Skeletal muscle satellite cell (primary cell): ENCODE data around the gene VIPAS39. TPM values are rescaled to one million over a fixed set of nuclear protein-coding genes. Genes with fewer than 3 reads are reported as not detected.

Source experiments
- H3K27me3 ChIP-seq: 2 replicates; pipeline ENCODE4 v1.7.0; 2013; ENCODE audit warnings: low read length; ENCODE audit not compliant: control insufficient read depth, insufficient read depth
- H3K36me3 ChIP-seq: 2 replicates; pipeline ENCODE4 v1.7.0; 2013; ENCODE audit warnings: mild to moderate bottlenecking, control low read depth, low read length; ENCODE audit not compliant: insufficient read depth
- H3K4me1 ChIP-seq: 2 replicates; pipeline ENCODE4 v1.7.0; 2013; ENCODE audit warnings: low read length; ENCODE audit not compliant: control insufficient read depth, insufficient read depth
- H3K4me2 ChIP-seq: 2 replicates; pipeline ENCODE4 v1.7.0; 2013; ENCODE audit warnings: mild to moderate bottlenecking, low read length
- H3K4me3 ChIP-seq: 2 replicates; pipeline ENCODE4 v1.7.0; 2013; ENCODE audit warnings: low read length
- H3K9ac ChIP-seq: 2 replicates; pipeline ENCODE4 v1.7.0; 2013; ENCODE audit warnings: mild to moderate bottlenecking, low read depth, low read length, moderate library complexity
- H3K9me3 ChIP-seq: replicated peaks from 2 replicates; pipeline ENCODE4 v1.7.0; 2013; ENCODE audit warnings: mild to moderate bottlenecking, control low read depth, low read length
- total RNA-seq: library from RNA; depleted of rRNA; stranded (reverse); fragments of >200 nt; gene quantifications from 2 replicates; pipeline ENCODE4 v1.2.3, GENCODE V29; 2012; rRNA removed

VIPAS39 gene
- 18.8 and 20.8 TPM in 2 replicates for total RNA-seq

GRCh38 chr14:77457522-77458248 is at the start of gene VIPAS39, which contains the start of gene AHSA1:
VIPAS39 (minus strand) TSS chr14:77457601; CDS start chr14:77454102, 3,499 bp downstream.
AHSA1 (plus strand) TSS chr14:77458093; CDS start chr14:77458190, 97 bp downstream.
- H3K9ac ChIP-seq: peak within 1 kb of the TSS; percentile 87
- peak within 1 kb of the TSS; percentile 84 for H3K4me3 ChIP-seq
- no peaks in the 10 kb centered on the region for H3K9me3 ChIP-seq
- peaks cover 31% of the 10 kb centered on the region for H3K36me3 ChIP-seq
- peak within 1 kb of the TSS; percentile 90 for H3K4me2 ChIP-seq
- H3K27me3 ChIP-seq: no peaks in the 10 kb centered on the region
- H3K4me1 ChIP-seq: peaks cover 12% of the 10 kb centered on the region

- no peaks in the 10 kb centered on the region for H3K9me3 ChIP-seq
- H3K4me1 ChIP-seq: no peaks in the 10 kb centered on the region
- H3K4me2 ChIP-seq: no peak overlapping the region
- no peak overlapping the region for H3K4me3 ChIP-seq
- peaks cover 20% of the 10 kb centered on the region for H3K36me3 ChIP-seq
- no peak overlapping the region for H3K9ac ChIP-seq
- H3K27me3 ChIP-seq: peaks cover 4% of the 10 kb centered on the region
Measured at GRCh38 chr14:77505031-77505430, 47.6 kb upstream of the VIPAS39 start.

GRCh38 chr14:77503138-77503537 is 45.7 kb upstream of the VIPAS39 start:
- peaks cover 10% of the 10 kb centered on the region for H3K4me1 ChIP-seq
- no peak overlapping the region for H3K4me3 ChIP-seq
- H3K9me3 ChIP-seq: no peaks in the 10 kb centered on the region
- H3K4me2 ChIP-seq: no peak overlapping the region
- no peak overlapping the region for H3K9ac ChIP-seq
- peaks cover 21% of the 10 kb centered on the region for H3K27me3 ChIP-seq
- peaks cover 12% of the 10 kb centered on the region for H3K36me3 ChIP-seq

GRCh38 chr14:77502109-77502782 is 44.8 kb upstream of the VIPAS39 start:
- no peak overlapping the region for H3K4me3 ChIP-seq
- H3K9ac ChIP-seq: no peak overlapping the region
- H3K4me1 ChIP-seq: peaks cover 14% of the 10 kb centered on the region
- H3K36me3 ChIP-seq: peaks cover 12% of the 10 kb centered on the region
- no peaks in the 10 kb centered on the region for H3K9me3 ChIP-seq
- H3K4me2 ChIP-seq: no peak overlapping the region
- H3K27me3 ChIP-seq: peaks cover 26% of the 10 kb centered on the region

GRCh38 chr14:77498984-77499527 is 41.7 kb upstream of the VIPAS39 start:
- Histone ChIP-seq H3K9ac (no peak overlapping the region), H3K27me3 (peaks cover 26% of the 10 kb centered on the region), H3K4me3 (peak overlapping the region; percentile 70), H3K36me3 (no peaks in the 10 kb centered on the region), H3K4me2 (peak overlapping the region; percentile 93), H3K4me1 (peaks cover 14% of the 10 kb centered on the region), H3K9me3 (no peaks in the 10 kb centered on the region)

- Histone ChIP-seq H3K9me3 (no peaks in the 10 kb centered on the region), H3K9ac (no peak within 1 kb of the TSS), H3K36me3 (no peaks in the 10 kb centered on the region), H3K27me3 (peaks cover 26% of the 10 kb centered on the region), H3K4me2 (peak within 1 kb of the TSS; percentile 93), H3K4me1 (peaks cover 14% of the 10 kb centered on the region), H3K4me3 (peak within 1 kb of the TSS; percentile 70)
Measured at GRCh38 chr14:77498120-77498979, 40.9 kb upstream of the VIPAS39 start, which contains the start of gene ISM2. ISM2 (minus strand) TSS chr14:77498816; CDS start chr14:77498793, 23 bp downstream.

- no peaks in the 10 kb centered on the region for H3K36me3 ChIP-seq
- peaks cover 26% of the 10 kb centered on the region for H3K27me3 ChIP-seq
- no peaks in the 10 kb centered on the region for H3K9me3 ChIP-seq
- H3K4me3 ChIP-seq: no peak overlapping the region
- no peak overlapping the region for H3K9ac ChIP-seq
- peaks cover 14% of the 10 kb centered on the region for H3K4me1 ChIP-seq
- H3K4me2 ChIP-seq: no peak overlapping the region
Measured at GRCh38 chr14:77495334-77495733, 37.9 kb upstream of the VIPAS39 start.

- Histone ChIP-seq H3K9ac (no peak overlapping the region), H3K36me3 (no peaks in the 10 kb centered on the region), H3K4me3 (no peak overlapping the region), H3K4me1 (no peaks in the 10 kb centered on the region), H3K4me2 (no peak overlapping the region), H3K27me3 (no peaks in the 10 kb centered on the region), H3K9me3 (no peaks in the 10 kb centered on the region)
Measured at GRCh38 chr14:77491056-77491455, 33.7 kb upstream of the VIPAS39 start.

GRCh38 chr14:77490347-77490986 is 33.1 kb upstream of the VIPAS39 start:
- H3K4me3 ChIP-seq: no peak overlapping the region
- H3K9me3 ChIP-seq: no peaks in the 10 kb centered on the region
- H3K4me2 ChIP-seq: no peak overlapping the region
- H3K9ac ChIP-seq: no peak overlapping the region
- H3K36me3 ChIP-seq: no peaks in the 10 kb centered on the region
- H3K4me1 ChIP-seq: no peaks in the 10 kb centered on the region
- no peaks in the 10 kb centered on the region for H3K27me3 ChIP-seq

GRCh38 chr14:77489041-77489440 is 31.6 kb upstream of the VIPAS39 start:
- no peak overlapping the region for H3K4me3 ChIP-seq
- no peak overlapping the region for H3K4me2 ChIP-seq
- no peak overlapping the region for H3K9ac ChIP-seq
- H3K9me3 ChIP-seq: no peaks in the 10 kb centered on the region
- no peaks in the 10 kb centered on the region for H3K36me3 ChIP-seq
- no peaks in the 10 kb centered on the region for H3K27me3 ChIP-seq
- H3K4me1 ChIP-seq: no peaks in the 10 kb centered on the region
